SK-N-SH (cell line): ENCODE results near the gene PPP1R15A. TPM values are rescaled to one million over a fixed set of nuclear protein-coding genes. Genes with fewer than 3 reads are reported as not detected.

Source experiments
- CTCF ChIA-PET: fragments of 300-600, 350-600 bp; formaldehyde crosslinking; extraction: SDS; loops from one replicate; lab custom pipeline; 2021; lab: Yijun Ruan, JAX
- POLR2A ChIA-PET: fragments of 350-600 bp; sonication (Branson Sonifier 250); formaldehyde crosslinking; extraction: SDS; loops from one replicate; lab custom pipeline; 2020; ENCODE audit warnings: antibody characterized with exemption, inconsistent platforms; lab: Yijun Ruan, JAX
- DNase-seq: peaks from one replicate; pipeline ENCODE4 v3.0.0; 2012
- H2AFZ ChIP-seq: fragments of 200-600 bp; sonication (generic); 2 replicates; pipeline ENCODE4 v1.8.1; 2016; ENCODE audit warnings: antibody characterized with exemption, mild to moderate bottlenecking, low read depth
- H3F3A ChIP-seq: fragments of 200-600 bp; sonication (generic); replicated peaks from 2 replicates; pipeline ENCODE3; 2016; ENCODE audit warnings: antibody characterized with exemption, mild to moderate bottlenecking; ENCODE audit not compliant: insufficient read depth
- H3K27ac ChIP-seq, 2 experiments: fragments of 200-500 bp in 1 of 2; fragments of 200-600 bp in 1 of 2; sonication (Bioruptor generic) in 1 of 2; sonication (generic), shearing (Covaris generic) in 1 of 2; 2 replicates each; pipeline versions ENCODE4 v1.5.1 to v1.6.1; 2014 to 2016; ENCODE audit warnings: low read depth in 2 of 2, inconsistent platforms in 1 of 2, low read length in 1 of 2, mild to moderate bottlenecking in 1 of 2, mixed read lengths in 1 of 2
- H3K27me3 ChIP-seq: fragments of 200-600 bp; sonication (generic), shearing (Covaris generic); 2 replicates; pipeline ENCODE4 v1.6.1; 2016; ENCODE audit warnings: mixed run types; ENCODE audit not compliant: insufficient read depth
- H3K36me3 ChIP-seq, 2 experiments: fragments of 200-500 bp in 1 of 2; fragments of 200-600 bp in 1 of 2; sonication (Bioruptor generic) in 1 of 2; sonication (generic) in 1 of 2; replicated peaks in 1 of 2; 2 replicates each; pipeline versions ENCODE3 to v1.5.1; 2014 to 2016; ENCODE audit warnings: low read length in 1 of 2, mild to moderate bottlenecking in 1 of 2; ENCODE audit not compliant: insufficient read depth in 2 of 2, control insufficient read depth in 1 of 2
- H3K4me1 ChIP-seq, 2 experiments: fragments of 200-500 bp in 1 of 2; fragments of 200-600 bp in 1 of 2; sonication (Bioruptor generic) in 1 of 2; sonication (generic), shearing (Covaris generic) in 1 of 2; 2 replicates each; pipeline versions ENCODE4 v1.5.1 to v1.6.1; 2014 to 2016; ENCODE audit warnings: low read depth in 1 of 2, low read length in 1 of 2, mixed run types in 1 of 2; ENCODE audit not compliant: insufficient read depth in 2 of 2, control insufficient read depth in 1 of 2
- H3K4me2 ChIP-seq: fragments of 200-600 bp; sonication (generic), shearing (Covaris generic); 2 replicates; pipeline ENCODE4 v1.6.1; 2017; ENCODE audit warnings: mixed run types
- H3K4me3 ChIP-seq, 2 experiments: fragments of 200-500 bp in 1 of 2; fragments of 200-600 bp in 1 of 2; sonication (Bioruptor generic) in 1 of 2; sonication (generic), shearing (Covaris generic) in 1 of 2; 2 replicates each; pipeline versions ENCODE4 v1.5.1 to v1.8.1; 2014 to 2016; ENCODE audit warnings: low read depth in 2 of 2, inconsistent platforms in 1 of 2, low read length in 1 of 2, mild to moderate bottlenecking in 1 of 2, mixed read lengths in 1 of 2, moderate library complexity in 1 of 2
- H3K79me2 ChIP-seq: fragments of 200-600 bp; sonication (generic); 2 replicates; pipeline ENCODE4 v1.8.1; 2017; ENCODE audit warnings: mild to moderate bottlenecking; ENCODE audit not compliant: insufficient read depth
- H3K9ac ChIP-seq: fragments of 200-600 bp; sonication (generic); 2 replicates; pipeline ENCODE4 v1.6.1; 2017; ENCODE audit warnings: mixed run types
- H3K9me2 ChIP-seq: fragments of 200-600 bp; sonication (generic); 2 replicates; pipeline ENCODE4 v1.6.1; 2017; ENCODE audit warnings: mixed run types
- H3K9me3 ChIP-seq: fragments of 200-600 bp; sonication (generic); 2 replicates; pipeline ENCODE4 v1.6.1; 2017; ENCODE audit warnings: mixed run types, mild to moderate bottlenecking, moderate library complexity
- H4K20me1 ChIP-seq: fragments of 200-600 bp; sonication (generic); 2 replicates; pipeline ENCODE4 v1.6.1; 2017; ENCODE audit warnings: mild to moderate bottlenecking, mixed run types; ENCODE audit not compliant: insufficient read depth
- CHD2 ChIP-seq: fragments of 150-350 bp; IDR thresholded peaks from 2 replicates; pipeline ENCODE4 v1.6.1; 2018; ENCODE audit warnings: low read length; ENCODE audit not compliant: partially characterized antibody
- EP300 ChIP-seq, 2 experiments: IDR thresholded peaks; 2 replicates each; pipeline versions ENCODE4 v1.4.0 to v1.6.1; 2012; ENCODE audit warnings: borderline replicate concordance in 1 of 2, low read depth in 1 of 2, low read length in 1 of 2
- EZH2phosphoT487 ChIP-seq: fragments of 200-600 bp; sonication (generic); IDR thresholded peaks from 2 replicates; pipeline ENCODE4 v1.6.1; 2017; ENCODE audit warnings: low read depth, mixed run types, mild to moderate bottlenecking, antibody characterized with exemption, moderate library complexity, borderline replicate concordance
- FOSL2 ChIP-seq: IDR thresholded peaks from 2 replicates; pipeline ENCODE4 v1.4.0; 2012; ENCODE audit warnings: low read depth, mild to moderate bottlenecking, moderate library complexity, borderline replicate concordance
- FOXJ3 ChIP-seq: sonication (generic); formaldehyde crosslinking; IDR thresholded peaks from 2 replicates; pipeline ENCODE4 v1.5.1; 2020; ENCODE audit warnings: mild to moderate bottlenecking, missing genetic modification reagents
- GATA2 ChIP-seq: sonication (generic); formaldehyde crosslinking; IDR thresholded peaks from 2 replicates; pipeline ENCODE4 v1.5.0; 2020; ENCODE audit warnings: mild to moderate bottlenecking, missing genetic modification reagents
- JUND ChIP-seq: IDR thresholded peaks from 2 replicates; pipeline ENCODE4 v1.4.0; 2012
- MAX ChIP-seq: IDR thresholded peaks from 2 replicates; pipeline ENCODE4 v1.4.0; 2012; ENCODE audit warnings: low read depth
- NRF1 ChIP-seq: IDR thresholded peaks from 2 replicates; pipeline ENCODE4 v1.6.1; 2012; ENCODE audit warnings: low read depth, mild to moderate bottlenecking, low read length
- POLR2AphosphoS5 ChIP-seq: IDR thresholded peaks from 2 replicates; pipeline ENCODE4 v1.6.1; 2012; ENCODE audit warnings: low read depth, low read length
- RCOR1 ChIP-seq: fragments of 150-350 bp; IDR thresholded peaks from 2 replicates; pipeline ENCODE4 v1.6.1; 2017; ENCODE audit warnings: antibody characterized with exemption, low read length
- RFX5 ChIP-seq: IDR thresholded peaks from 2 replicates; pipeline ENCODE4 v1.6.1; 2012; ENCODE audit warnings: mild to moderate bottlenecking, improper control_type of control experiment, low read length
- RXRA ChIP-seq: IDR thresholded peaks from 2 replicates; pipeline ENCODE4 v1.4.0; 2012; ENCODE audit warnings: low read depth, mild to moderate bottlenecking, borderline replicate concordance
- SMC3 ChIP-seq: IDR thresholded peaks from 2 replicates; pipeline ENCODE4 v1.6.1; 2012; ENCODE audit warnings: low read depth, low read length, improper control_type of control experiment
- TAF1 ChIP-seq: IDR thresholded peaks from 2 replicates; pipeline ENCODE4 v1.6.1; 2012; ENCODE audit warnings: low read depth, mild to moderate bottlenecking, low read length, moderate library complexity, borderline replicate concordance
- TCF12 ChIP-seq: IDR thresholded peaks from 2 replicates; pipeline ENCODE4 v1.4.0; 2012
- TEAD4 ChIP-seq: IDR thresholded peaks from 2 replicates; pipeline ENCODE4 v1.4.0; 2012; ENCODE audit warnings: mild to moderate bottlenecking, borderline replicate concordance; ENCODE audit not compliant: insufficient read depth
- YY1 ChIP-seq: IDR thresholded peaks from 2 replicates; pipeline ENCODE4 v1.4.0; 2012; ENCODE audit warnings: low read depth, mild to moderate bottlenecking
- ZBTB33 ChIP-seq: IDR thresholded peaks from 2 replicates; pipeline ENCODE4 v1.4.0; 2012; ENCODE audit warnings: low read depth, borderline replicate concordance
- WGBS: methylation state at CpG from one replicate; pipeline ENCODE4 v1.1.6; 2017; ENCODE audit warnings: low lambda C conversion rate; 5-methylcytosine and 5-hydroxymethylcytosine counted together
- polyA plus RNA-seq, 3 experiments: library from polyadenylated mRNA; depleted of rRNA; stranded (reverse); fragments of >200 nt; gene quantifications; 2 replicates each; pipeline ENCODE4 v1.2.3, GENCODE V29; 2012

Gene PPP1R15A
- polyA plus RNA-seq, 1 of the 3 experiments (the other 2 are of a cell fraction) = 73.7 TPM

DNA sequence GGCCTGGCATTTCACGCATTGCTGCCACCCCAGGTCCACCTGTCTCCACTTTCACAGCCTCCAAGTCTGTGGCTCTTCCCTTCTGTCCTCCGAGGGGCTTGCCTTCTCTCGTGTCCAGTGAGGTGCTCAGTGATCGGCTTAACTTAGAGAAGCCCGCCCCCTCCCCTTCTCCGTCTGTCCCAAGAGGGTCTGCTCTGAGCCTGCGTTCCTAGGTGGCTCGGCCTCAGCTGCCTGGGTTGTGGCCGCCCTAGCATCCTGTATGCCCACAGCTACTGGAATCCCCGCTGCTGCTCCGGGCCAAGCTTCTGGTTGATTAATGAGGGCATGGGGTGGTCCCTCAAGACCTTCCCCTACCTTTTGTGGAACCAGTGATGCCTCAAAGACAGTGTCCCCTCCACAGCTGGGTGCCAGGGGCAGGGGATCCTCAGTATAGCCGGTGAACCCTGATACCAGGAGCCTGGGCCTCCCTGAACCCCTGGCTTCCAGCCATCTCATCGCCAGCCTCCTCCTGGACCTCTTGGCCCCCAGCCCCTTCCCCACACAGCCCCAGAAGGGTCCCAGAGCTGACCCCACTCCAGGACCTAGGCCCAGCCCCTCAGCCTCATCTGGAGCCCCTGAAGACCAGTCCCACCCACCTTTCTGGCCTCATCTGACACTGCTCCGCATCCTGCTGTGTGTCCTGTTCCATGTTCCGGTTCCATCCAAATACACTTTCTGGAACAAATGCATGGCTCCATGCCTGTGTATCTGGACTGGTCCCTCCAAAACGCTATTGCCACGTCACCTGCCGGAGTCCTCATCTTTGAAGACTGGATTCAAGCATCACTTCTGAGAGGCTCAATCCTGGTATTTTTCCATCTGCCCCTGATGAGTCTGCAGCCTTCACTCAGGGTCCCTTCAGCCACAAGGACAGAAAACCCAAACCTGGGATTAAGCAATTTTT is 50.6 kb downstream of the PPP1R15A start:
- Histone ChIP-seq H3K36me3 (peaks cover 8 to 14% of the 10 kb centered on the region in 2 experiments), H3K27ac (no peak overlapping the region), H3K4me3 (no peak overlapping the region), H3K79me2 (no peaks in the 10 kb centered on the region), H3K4me1 (0 out of 4 replicates have a peak, but pooled peaks cover 0 to 4% of the 10 kb centered on the region in 2 experiments), H3K4me2 (no peak overlapping the region), H4K20me1 (no peaks in the 10 kb centered on the region), H3K27me3 (no peaks in the 10 kb centered on the region), H3K9me3 (no peaks in the 10 kb centered on the region), H3K9ac (no peak overlapping the region), H2AFZ (no peak overlapping the region), H3K9me2 (no peaks in the 10 kb centered on the region), H3F3A (peaks cover 15% of the 10 kb centered on the region)
- no peak for DNase-seq
- WGBS = 96% methylated on average over 11 of the region's 18 CpGs
- no peak for TF ChIP-seq TCF12
- TF ChIP-seq MAX = no peak
- no peak for TF ChIP-seq FOSL2
- TF ChIP-seq EZH2phosphoT487 = no peak
- no peak for TF ChIP-seq POLR2AphosphoS5
- TF ChIP-seq RFX5 = no peak
- TF ChIP-seq CHD2 = no peak
- no peak for TF ChIP-seq EP300 (IDR thresholded peaks at IDR 0.05; ENCODE audit: borderline replicate concordance in 1 of 2, low read depth in 1 of 2, low read length in 1 of 2)
- TF ChIP-seq RCOR1 = no peak
- TF ChIP-seq JUND = no peak
- no peak for TF ChIP-seq FOXJ3 (CRISPR knock-in tag)
- no peak for TF ChIP-seq SMC3
- no peak for TF ChIP-seq RXRA
- no peak for TF ChIP-seq ZBTB33
- TF ChIP-seq TEAD4 = no peak
- no peak for TF ChIP-seq NRF1
- TF ChIP-seq YY1 = no peak
- TF ChIP-seq GATA2 (CRISPR knock-in tag) = no peak
- no peak for TF ChIP-seq TAF1
- POLR2A ChIA-PET = interaction anchor here (0.6 kb wide), 1 partner anchor 463 kb away, joined by 3 read pairs; no protein-coding TSS in a partner anchor
- CTCF ChIA-PET = no interaction called here
